GM18502 (cell line): ENCODE results near the gene PLSCR3.
A peak's percentile ranks its signal among the peaks of the same experiment; 100 is the strongest.

ENCODE experiments used
- ATAC-seq: cut with Tn5 transposase; IDR thresholded peaks from one replicate; pipeline ENCODE4 v1.9.1; 2021; ENCODE audit warnings: mild to moderate bottlenecking; ENCODE audit not compliant: unreplicated experiment, poor library complexity

The PLSCR3 gene

GRCh38 chr17:7354262-7354843 lies 40.0 kb downstream of the PLSCR3 start:
- ATAC-seq, result no peak

GRCh38 chr17:7352910-7353635 lies 41.3 kb downstream of the PLSCR3 start:
- ATAC-seq, result no peak

- ATAC-seq, result no peak
Observed at GRCh38 chr17:7352503-7352889, 41.8 kb downstream of the PLSCR3 start.

GRCh38 chr17:7351665-7352502 lies 42.4 kb downstream of the PLSCR3 start, which contains the start of gene KCTD11:
Gene KCTD11, plus strand, starts transcription at chr17:7352162.
- peak; percentile 65 for ATAC-seq

- ATAC-seq, result no peak
Observed at GRCh38 chr17:7348478-7349242, 45.7 kb downstream of the PLSCR3 start.

- no peak for ATAC-seq
Observed at GRCh38 chr17:7347630-7348477, 46.5 kb downstream of the PLSCR3 start.

- ATAC-seq, result no peak
Observed at GRCh38 chr17:7346761-7347614, 47.3 kb downstream of the PLSCR3 start.

- no peak for ATAC-seq
Observed at GRCh38 chr17:7343250-7343649, 51.1 kb downstream of the PLSCR3 start.

GRCh38 chr17:7341842-7342241 lies 52.5 kb downstream of the PLSCR3 start:
- ATAC-seq, result no peak

GRCh38 chr17:7340179-7340578 lies 54.1 kb downstream of the PLSCR3 start:
- no peak for ATAC-seq
